ENCODE results near the gene KRT74. TPM values are rescaled to one million over a fixed set of nuclear protein-coding genes. Genes with fewer than 3 reads are reported as not detected.

The KRT74 gene
- total RNA-seq, 1 donor from 2014 or later = not detected

DNA sequence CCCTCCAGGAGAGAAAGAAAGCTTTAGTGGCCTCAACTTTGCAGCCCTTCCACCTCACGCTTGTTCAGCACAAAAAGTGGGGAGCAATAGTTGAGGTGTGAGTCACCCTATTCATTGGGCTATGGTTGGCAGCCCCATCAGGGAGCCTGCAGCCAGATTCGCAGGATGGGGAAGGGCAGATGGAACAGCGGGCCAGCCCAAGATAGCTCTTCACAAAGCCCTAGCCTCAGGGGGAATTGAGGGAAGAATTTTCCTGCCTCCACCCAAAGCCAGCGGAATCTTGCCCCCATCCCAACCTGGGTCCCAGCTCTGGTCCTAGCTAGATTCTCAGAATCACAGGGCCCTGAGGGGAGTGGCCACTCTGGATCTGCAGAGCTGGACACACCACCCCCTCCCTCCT is 49.8 kb downstream of the KRT74 start:
- intact Hi-C loops (cut with DNase I) = no loop called here
- TF ChIP-seq, protein P1, sequence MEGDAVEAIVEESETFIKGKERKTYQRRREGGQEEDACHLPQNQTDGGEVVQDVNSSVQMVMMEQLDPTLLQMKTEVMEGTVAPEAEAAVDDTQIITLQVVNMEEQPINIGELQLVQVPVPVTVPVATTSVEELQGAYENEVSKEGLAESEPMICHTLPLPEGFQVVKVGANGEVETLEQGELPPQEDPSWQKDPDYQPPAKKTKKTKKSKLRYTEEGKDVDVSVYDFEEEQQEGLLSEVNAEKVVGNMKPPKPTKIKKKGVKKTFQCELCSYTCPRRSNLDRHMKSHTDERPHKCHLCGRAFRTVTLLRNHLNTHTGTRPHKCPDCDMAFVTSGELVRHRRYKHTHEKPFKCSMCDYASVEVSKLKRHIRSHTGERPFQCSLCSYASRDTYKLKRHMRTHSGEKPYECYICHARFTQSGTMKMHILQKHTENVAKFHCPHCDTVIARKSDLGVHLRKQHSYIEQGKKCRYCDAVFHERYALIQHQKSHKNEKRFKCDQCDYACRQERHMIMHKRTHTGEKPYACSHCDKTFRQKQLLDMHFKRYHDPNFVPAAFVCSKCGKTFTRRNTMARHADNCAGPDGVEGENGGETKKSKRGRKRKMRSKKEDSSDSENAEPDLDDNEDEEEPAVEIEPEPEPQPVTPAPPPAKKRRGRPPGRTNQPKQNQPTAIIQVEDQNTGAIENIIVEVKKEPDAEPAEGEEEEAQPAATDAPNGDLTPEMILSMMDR (IDR thresholded peaks at IDR 0.05) = no peak
- Histone ChIP-seq H3K27me3 (no peaks in the 10 kb centered on the region), H3K9me3 (no peaks in the 10 kb centered on the region), H3K36me3 (no peaks in the 10 kb centered on the region), H3K4me3 (no peak overlapping the region), H3K27ac (no peak overlapping the region), H3K4me1 (no peaks in the 10 kb centered on the region)
- DNase-seq (ENCODE audit: low spot score in 2 of 2) = peak in 1 of 2 donors; percentile 43

GRCh38 chr12:52522346-52523011 is 51.2 kb downstream of the KRT74 start:
- Histone ChIP-seq H3K36me3 (no peaks in the 10 kb centered on the region), H3K27ac (no peak overlapping the region), H3K4me1 (no peaks in the 10 kb centered on the region), H3K9me3 (no peaks in the 10 kb centered on the region), H3K27me3 (no peaks in the 10 kb centered on the region), H3K4me3 (no peak overlapping the region)
- TF ChIP-seq, protein P1 (IDR thresholded peaks at IDR 0.05) = no peak
- DNase-seq (ENCODE audit: low spot score in 2 of 2) = peak in 1 of 2 donors; percentile 54
- intact Hi-C loops (cut with DNase I) = no loop called here

DNA sequence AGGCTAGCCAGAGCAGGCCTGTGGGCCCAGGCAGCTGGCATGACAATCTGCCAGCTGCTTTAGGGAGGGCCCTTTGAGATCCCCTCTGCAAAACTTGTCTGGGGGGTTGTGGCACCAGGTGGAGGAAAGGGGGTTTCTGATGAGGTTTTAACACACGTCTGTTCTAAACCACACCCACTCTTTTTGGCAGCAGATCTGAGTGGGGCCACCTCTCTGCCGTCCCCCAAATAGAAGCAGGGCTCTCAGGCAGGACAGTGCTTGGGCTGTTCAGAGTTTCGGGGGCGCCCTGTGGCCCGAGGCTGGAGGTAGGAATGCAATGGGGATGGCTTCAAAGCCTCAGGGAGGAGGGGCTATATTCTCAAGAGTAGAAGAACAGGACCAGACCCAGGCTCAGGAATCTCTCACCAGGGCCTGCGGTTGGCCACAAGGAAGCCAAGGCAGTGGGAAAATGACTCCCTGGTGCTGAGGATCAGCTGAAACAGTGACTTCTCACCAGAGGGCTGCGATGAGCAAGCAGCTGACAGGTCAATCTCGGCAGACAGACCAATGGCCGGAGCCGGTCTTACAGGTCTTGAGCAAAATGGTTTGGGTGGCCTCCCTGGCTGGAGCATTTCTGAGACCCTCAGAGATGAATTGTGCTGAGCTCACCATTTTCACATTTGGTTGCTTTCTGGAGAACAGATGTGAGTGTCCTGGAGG is 51.9 kb downstream of the KRT74 start:
- H3K9me3 ChIP-seq = no peaks in the 10 kb centered on the region
- H3K4me1 ChIP-seq = no peaks in the 10 kb centered on the region
- peak in 1 of 2 donors; percentile 45 for DNase-seq (ENCODE audit: low spot score in 2 of 2)
- no peaks in the 10 kb centered on the region for H3K27me3 ChIP-seq
- H3K27ac ChIP-seq = no peak overlapping the region
- no peaks in the 10 kb centered on the region for H3K36me3 ChIP-seq
- TF ChIP-seq, protein P1 (IDR thresholded peaks at IDR 0.05) = no peak
- intact Hi-C loops (cut with DNase I) = no loop called here
- H3K4me3 ChIP-seq = no peak overlapping the region

- TF ChIP-seq, protein P1 (IDR thresholded peaks at IDR 0.05) = no peak
- H3K4me1 ChIP-seq = no peaks in the 10 kb centered on the region
- H3K36me3 ChIP-seq = no peaks in the 10 kb centered on the region
- no peak overlapping the region for H3K27ac ChIP-seq
- no peak overlapping the region for H3K4me3 ChIP-seq
- DNase-seq (ENCODE audit: low spot score in 2 of 2) = peak in 1 of 2 donors; percentile 48
- no peaks in the 10 kb centered on the region for H3K27me3 ChIP-seq
- no peaks in the 10 kb centered on the region for H3K9me3 ChIP-seq
- intact Hi-C loops (cut with DNase I) = no loop called here
Observed at GRCh38 chr12:52521175-52521567, 52.5 kb downstream of the KRT74 start.

DNA sequence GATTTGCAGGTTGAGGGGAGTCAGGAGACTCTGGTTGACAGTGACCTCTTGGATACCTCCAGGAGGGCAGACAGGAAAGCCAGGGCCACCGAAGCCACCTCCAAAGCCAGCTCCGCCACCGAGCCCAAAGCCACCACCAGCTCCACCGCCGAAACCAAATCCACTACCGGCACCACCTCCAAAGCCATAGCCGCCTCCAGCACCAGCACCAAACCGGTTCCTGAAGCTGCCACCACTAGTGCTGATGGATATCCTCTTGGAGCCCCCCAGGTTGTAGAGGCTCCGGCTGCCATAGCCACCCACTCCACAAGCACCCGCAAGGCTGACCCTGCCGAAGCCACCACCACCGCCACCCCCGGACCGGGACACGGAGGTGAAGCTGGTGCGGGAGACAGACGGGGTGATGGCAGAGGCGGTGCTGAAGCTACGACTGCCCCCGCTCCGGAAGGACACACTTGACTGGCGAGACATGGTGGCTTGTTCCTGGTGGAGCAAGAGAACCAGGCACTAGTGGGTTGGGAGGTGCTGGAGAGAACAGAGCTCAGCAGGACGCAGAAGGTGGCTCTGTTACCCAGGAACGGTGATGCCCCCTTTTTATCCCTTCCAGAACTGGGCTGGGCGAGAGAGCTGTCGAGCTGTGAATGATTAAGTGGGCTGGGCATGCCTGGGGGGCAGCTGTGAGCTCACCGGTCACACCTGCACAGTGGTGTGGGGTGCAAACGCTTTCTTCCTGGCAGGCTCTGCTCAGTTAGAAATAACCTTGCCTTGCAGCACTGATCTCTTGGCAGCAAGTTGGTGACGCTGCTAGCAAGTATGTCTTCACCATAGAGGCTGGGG is 53.6 kb downstream of the KRT74 start, which contains the start of gene KRT5:
TSS of gene KRT5 (minus strand) at position 569 of the 837 bp plus-strand sequence. CDS start at position 471, 98 bp downstream.
- no peak within 1 kb of the TSS for H3K27ac ChIP-seq
- no peaks in the 10 kb centered on the region for H3K36me3 ChIP-seq
- intact Hi-C loops (cut with DNase I) = no loop called here
- no peak for DNase-seq (ENCODE audit: low spot score in 2 of 2)
- TF ChIP-seq, protein P1 (IDR thresholded peaks at IDR 0.05) = no peak
- no peaks in the 10 kb centered on the region for H3K4me1 ChIP-seq
- H3K9me3 ChIP-seq = no peaks in the 10 kb centered on the region
- no peaks in the 10 kb centered on the region for H3K27me3 ChIP-seq
- no peak within 1 kb of the TSS for H3K4me3 ChIP-seq
